ENCODE results near the gene EEFSEC.

EEFSEC gene

GRCh38 chr3:128275316-128276145 lies 122.2 kb downstream of the EEFSEC start:
- DNase-seq = no peak

DNA sequence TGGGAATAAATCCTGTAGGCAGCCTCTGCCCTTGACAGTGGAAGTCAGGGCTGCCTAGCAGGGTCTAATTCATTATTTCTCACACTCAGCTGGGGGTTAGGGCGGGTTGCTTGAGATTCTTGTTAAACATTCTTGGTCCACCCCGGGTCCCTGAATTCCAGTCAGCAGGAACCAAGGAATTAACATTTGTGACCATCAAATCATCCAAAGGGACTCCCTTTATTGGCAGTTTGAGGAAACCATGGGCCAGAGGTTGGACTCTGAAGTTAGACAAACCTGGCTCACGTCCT lies 122.8 kb downstream of the EEFSEC start:
- DNase-seq = no peak

DNA sequence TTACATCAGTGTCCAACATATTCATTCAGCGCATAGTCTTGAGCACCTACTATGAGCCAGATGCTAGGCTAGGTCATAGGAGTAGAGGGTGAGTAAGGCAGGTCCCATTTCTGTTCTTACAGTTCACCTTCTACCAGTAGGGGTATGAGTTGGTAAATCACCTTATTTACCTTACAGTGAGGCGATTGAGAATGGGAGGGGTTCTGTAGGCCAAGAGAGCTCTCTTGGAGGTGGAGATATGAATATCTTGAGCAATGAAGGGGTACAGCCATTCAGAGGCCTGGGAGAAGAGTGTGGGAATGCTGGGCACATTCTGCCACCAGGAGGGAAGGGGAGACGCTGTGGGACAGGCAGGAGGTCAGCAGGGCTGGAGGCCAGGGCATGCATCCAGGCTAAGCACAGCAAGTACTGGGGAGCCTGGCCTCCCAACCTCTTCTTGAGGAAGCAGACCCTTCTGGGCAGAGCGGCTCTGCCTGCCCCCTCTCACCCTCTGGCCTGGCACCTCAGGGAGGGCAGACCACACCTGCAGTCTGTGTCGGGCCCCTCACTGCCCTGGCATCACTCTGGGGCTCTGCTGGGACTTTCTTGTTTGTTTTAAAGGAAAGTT lies 123.4 kb downstream of the EEFSEC start:
- DNase-seq = no peak

DNA sequence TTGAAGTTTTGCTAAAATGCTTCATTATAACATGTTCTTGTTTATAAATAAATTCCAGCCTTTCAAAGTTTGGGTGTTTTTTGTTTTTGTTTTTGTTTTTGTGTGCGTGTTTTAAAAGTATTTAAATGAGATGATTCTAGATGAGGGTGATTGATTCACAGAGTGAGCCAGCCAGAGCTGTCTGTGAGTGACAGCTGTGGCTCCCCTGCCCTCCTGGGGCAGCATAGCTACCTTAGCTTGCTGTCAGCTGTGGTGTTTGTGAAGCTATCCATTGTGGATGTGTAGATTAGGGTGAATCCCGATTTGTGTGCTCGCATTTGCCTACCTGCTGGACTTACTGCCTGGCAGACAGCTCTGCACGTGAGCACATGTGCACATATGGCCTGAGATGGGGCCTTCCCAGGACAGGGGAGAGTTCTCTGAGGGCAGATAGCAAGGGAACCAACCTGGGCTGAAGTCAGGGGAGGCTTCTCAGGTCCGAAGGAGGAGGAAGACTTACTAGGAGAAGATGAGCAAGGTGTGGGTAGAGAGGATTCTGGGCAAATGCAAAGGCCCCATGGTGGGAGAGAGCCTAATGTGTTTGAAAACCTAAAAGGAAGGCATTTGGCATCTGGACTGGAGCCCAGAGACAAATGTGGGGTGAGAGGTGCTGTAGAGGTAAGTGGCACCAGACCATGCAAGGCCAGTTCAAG lies 124.2 kb downstream of the EEFSEC start:
- DNase-seq = no peak

DNA sequence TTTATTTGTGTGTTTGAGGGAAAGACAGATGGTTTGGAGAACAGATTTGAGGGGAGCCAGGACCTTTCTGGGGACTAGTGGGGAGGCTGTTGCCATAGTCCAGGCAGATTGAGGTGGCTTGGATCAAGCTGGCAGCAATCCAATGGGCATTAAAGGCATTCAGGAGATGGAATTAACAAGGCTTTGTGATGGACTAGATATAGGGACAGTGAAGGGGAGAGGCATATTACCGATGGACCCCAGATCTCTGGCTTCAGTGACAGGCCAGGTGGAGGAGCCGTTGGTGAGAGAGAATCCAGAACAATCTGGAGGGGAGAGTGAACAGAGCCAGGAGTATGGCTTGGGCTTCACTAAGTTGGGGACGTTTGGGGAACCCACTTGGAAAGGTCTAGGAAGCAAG lies 124.8 kb downstream of the EEFSEC start:
- no peak for DNase-seq

DNA sequence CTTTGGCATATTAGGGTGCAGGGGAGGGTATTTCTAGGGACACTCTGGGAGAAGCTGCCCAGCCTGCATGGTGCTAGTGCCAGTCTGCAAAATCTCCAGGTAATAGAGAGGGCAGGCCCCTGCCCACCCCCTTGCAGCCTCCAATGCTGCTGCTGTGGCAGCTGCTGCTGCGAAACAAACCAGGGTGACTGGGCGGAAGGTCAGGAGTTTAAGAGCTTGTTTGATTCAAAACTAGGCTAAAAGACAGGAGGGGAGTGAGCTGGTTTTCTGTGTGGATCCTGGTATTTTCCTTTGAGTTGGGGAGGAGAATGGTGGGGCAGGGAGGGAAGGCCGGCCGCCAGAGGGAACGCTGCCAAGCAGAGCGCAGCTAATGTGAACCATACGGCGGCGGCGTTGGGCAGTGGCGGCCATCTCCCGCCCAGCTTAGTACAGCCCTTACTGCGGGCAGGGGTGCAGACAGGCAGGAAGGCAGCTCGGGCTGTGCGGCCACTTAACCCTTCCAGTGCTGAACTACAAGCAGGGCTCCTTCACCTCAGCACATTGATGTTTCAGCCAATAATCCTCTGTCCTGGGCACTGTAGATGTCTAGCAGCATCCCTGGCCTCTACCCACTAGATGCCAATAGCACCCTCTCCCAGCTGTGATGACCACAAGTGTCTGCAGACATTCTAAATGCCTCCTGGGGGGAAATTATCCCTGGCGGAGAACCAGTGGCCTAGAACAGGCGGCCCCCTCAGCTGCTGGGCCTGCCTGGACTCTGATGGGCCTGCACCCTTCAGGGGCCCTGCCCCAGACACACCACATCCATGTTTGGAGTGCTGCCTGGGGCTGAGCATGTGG lies 125.7 kb downstream of the EEFSEC start:
- DNase-seq = no peak

DNA sequence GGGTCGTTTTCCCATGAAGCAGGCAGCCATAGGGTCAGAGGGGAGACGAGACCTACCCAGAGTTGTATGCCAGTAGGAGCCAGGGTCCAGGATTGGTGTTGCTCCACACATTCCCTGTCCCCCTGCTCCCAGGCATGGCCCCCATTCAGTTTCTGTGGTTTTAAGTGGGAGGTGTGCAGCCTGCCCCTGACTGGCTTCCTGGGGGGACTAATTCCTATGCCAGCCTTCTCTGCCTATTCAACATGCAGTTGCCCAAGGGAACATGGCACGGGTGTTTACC lies 126.3 kb downstream of the EEFSEC start:
- DNase-seq = no peak

DNA sequence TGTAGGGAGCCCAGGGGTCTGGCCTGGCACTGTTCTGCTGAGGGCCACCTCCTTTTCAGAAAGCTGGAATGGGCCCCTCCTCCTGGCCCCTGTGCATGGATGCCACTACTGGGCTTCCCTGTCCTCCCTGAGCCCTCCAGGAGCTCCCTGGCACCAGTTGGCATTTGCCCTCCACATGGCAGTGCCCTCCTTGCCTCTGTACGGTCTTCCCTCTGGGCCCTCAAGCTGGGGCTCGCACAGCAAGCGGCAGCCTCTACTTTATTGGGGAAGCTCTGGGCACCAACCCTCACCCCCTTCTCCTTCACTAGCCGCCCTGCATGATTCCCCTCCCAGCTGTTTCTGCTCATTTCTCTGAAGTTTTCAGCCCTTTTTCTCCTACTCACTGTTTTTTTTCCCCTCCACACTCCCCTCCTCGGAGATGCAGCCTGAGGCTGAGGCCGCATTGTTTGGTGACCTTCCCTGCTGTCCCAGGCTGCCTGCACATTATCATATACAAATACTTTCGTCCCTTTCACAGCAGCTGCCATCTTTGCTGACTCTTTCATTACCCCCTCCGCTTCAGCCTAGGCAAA lies 127.3 kb downstream of the EEFSEC start:
- no peak for DNase-seq

DNA sequence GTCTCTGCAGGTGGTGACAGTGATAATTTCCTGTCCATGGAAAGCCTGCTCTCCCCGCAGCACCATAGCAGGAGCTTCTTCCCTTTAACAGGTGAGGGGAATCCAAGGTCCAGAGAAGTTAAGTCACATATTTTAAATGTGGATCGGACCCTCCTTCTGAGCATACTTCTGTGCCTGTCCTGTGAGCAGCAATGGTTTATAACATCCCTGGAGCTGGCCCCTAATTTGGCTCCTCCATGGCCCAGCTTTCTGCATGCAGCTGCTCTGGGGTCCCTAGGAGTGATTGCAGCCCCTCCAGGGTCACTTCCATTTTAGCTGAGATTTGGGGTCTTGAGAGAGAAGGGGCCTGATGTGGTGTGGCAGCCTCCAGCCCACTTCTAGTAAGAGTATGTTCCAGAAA lies 127.8 kb downstream of the EEFSEC start:
- no peak for DNase-seq

- DNase-seq = no peak
Measured at GRCh38 chr3:128281461-128282367, 128.4 kb downstream of the EEFSEC start.

- no peak for DNase-seq
Measured at GRCh38 chr3:128282380-128283196, 129.3 kb downstream of the EEFSEC start.

DNA sequence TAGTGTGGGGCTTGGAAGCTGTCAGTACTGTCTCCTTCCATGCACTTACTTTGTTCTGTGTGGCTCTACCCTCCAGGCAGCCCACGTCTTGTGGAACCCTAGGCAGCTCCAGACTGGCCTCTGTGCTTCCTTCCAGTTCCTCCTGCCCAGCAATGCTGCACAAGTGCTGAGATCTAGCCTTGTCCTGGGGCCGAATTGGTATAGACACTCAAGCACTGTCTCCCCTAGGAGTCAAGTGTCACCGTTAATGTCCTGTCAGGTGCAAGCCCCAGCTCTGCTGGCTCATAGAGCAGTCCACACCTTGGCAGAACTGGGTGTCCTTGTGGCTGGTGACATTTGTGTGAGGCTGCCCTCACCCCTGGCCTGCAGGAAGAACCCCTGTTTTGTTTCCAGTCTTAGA lies 130.1 kb downstream of the EEFSEC start:
- no peak for DNase-seq

DNA sequence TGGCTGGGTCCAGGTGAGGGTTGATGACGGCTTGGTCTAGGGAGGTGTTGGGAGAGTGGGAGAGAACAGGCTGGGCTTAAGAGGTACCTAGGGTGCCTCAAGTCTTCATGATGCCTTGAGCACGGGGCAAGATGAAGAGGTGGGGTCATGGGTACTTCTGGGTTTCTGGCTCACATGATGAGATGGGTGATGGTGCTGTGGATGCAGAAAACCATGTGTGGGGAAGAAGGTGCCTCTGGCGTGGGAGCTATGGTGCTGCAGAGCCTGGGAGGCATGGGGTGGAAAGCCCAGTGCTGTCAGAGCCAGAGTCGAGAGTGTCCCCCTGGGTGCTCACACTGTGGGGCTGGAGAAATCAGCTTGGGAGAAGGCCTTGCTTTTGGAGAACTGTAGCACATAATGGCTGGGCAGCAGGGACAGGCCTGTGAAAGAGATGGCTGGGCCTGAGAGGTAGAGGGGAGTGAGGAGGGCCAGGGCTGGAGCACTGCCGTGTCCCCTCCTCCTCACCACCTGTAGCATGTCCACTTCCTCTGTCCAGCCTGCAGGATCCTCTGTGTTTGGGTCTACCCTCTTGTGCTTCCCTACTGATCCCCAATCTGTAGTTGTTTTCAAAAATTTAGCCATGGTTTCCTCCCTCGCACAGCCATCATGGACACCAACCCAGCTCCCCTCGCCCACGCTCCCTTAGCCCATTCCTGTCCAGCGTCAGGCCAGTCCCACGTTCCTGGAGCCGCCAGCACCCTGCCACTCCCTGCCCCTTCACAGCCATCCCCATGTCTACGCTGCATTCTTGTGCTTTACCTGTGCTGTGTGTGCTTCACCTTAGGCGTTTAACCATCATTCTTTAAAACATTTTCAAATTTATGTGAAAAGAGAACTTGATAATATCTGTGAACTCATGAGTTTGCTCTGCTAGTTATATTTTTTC lies 132.0 kb downstream of the EEFSEC start:
- DNase-seq = no peak

- DNase-seq = no peak
Measured at GRCh38 chr3:128285967-128286321, 132.7 kb downstream of the EEFSEC start.

DNA sequence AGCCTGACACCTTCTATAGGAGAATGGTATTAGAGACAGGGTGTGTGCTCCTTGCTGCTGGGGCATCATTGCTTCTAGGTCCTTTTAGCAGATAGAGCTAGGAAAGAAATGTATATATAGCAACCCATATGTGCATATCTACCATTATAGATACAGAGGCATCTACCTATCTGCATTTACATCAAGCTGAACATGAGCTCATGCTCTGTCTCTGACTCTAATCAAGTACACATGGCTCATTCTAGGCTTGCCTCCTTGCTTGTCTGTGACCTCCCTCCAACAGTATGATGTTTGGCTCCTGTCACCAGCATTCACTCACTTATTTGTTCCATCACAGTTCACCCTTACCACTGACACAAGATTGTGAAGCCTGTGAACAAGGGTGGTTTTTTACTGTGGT lies 133.4 kb downstream of the EEFSEC start:
- no peak for DNase-seq

- DNase-seq = no peak
Measured at GRCh38 chr3:128287216-128287615, 133.9 kb downstream of the EEFSEC start.

- DNase-seq = no peak
Measured at GRCh38 chr3:128289534-128289933, 136.3 kb downstream of the EEFSEC start.

- DNase-seq = no peak
Measured at GRCh38 chr3:128290484-128290883, 137.2 kb downstream of the EEFSEC start.

GRCh38 chr3:128293930-128294329 lies 140.6 kb downstream of the EEFSEC start:
- DNase-seq = no peak

- no peak for DNase-seq
Measured at GRCh38 chr3:128294999-128295468, 141.8 kb downstream of the EEFSEC start.

Data from activated T-cell treated with anti-CD3 and anti-CD28 coated beads for 4 hours (primary cell).